ENCODE results near the gene TENT5A. TPM values are rescaled to one million over a fixed set of nuclear protein-coding genes. Genes with fewer than 3 reads are reported as not detected.
"Not testable (repeated sequence)": the region's sequence is repeated elsewhere in the genome, so short reads cannot be mapped to it uniquely, and the experiment has no call there.

The TENT5A gene
- total RNA-seq, 1 donor from 2014 or later, result 27.9 TPM

DNA sequence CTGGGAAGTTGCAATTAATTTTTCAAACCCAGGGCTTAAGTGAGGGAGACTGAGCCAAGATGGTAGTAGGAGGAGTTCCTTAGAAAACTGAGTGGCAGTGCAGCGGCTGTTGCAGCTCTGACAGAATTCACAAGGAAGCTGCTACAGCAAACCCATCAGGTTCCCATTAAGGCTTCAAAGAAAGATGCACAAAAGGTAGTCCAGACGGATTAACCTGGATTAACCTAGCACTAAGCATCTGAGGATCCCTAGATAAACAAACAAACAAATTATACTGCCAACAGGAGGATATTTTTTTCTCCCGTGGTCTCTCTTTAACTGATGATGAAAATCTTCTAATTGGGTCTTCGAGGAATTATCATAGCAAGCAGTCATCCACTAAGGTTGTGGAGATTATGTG lies 5.2 kb downstream of the TENT5A start:
- no peak overlapping the region for H3K27ac Mint-ChIP-seq (ENCODE audit: unreplicated experiment)
- peaks cover 63% of the 10 kb centered on the region for H3K4me1 Mint-ChIP-seq (ENCODE audit: low read depth)
- H3K36me3 Mint-ChIP-seq (ENCODE audit: low read depth), result peaks cover 30% of the 10 kb centered on the region
- TF ChIP-seq, protein P1, sequence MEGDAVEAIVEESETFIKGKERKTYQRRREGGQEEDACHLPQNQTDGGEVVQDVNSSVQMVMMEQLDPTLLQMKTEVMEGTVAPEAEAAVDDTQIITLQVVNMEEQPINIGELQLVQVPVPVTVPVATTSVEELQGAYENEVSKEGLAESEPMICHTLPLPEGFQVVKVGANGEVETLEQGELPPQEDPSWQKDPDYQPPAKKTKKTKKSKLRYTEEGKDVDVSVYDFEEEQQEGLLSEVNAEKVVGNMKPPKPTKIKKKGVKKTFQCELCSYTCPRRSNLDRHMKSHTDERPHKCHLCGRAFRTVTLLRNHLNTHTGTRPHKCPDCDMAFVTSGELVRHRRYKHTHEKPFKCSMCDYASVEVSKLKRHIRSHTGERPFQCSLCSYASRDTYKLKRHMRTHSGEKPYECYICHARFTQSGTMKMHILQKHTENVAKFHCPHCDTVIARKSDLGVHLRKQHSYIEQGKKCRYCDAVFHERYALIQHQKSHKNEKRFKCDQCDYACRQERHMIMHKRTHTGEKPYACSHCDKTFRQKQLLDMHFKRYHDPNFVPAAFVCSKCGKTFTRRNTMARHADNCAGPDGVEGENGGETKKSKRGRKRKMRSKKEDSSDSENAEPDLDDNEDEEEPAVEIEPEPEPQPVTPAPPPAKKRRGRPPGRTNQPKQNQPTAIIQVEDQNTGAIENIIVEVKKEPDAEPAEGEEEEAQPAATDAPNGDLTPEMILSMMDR (IDR thresholded peaks at IDR 0.05), result no peak
- H3K9me3 Mint-ChIP-seq (ENCODE audit: low read depth), result no peaks in the 10 kb centered on the region
- no peaks in the 10 kb centered on the region for H3K27me3 Mint-ChIP-seq (ENCODE audit: low read depth)
- no peak for DNase-seq (ENCODE audit: low spot score)
- H3K4me3 Mint-ChIP-seq (ENCODE audit: unreplicated experiment), result peak overlapping the region; percentile 20

DNA sequence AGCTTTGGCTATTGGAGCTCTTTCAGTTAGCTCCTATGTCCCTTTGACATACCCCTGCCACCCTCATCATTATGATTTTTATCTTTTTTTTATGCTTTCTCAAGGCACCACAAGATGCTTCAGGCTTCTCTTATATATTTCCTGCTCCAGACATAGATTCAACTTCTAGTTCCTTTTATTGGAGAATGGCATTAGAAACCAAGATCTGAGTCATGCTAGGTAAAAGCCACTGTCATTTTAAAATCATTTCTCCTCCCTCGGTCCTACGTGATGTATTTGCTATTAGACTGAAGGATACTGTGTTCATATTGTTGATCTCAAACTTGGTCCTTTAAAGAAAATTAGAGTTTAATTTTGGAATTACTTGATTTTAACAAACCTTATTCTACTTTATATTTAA lies 8.3 kb downstream of the TENT5A start:
- Mint-ChIP-seq H3K36me3 (ENCODE audit: low read depth) (peaks cover 18% of the 10 kb centered on the region), H3K27me3 (ENCODE audit: low read depth) (no peaks in the 10 kb centered on the region), H3K4me3 (ENCODE audit: unreplicated experiment) (no peak overlapping the region), H3K9me3 (ENCODE audit: low read depth) (no peaks in the 10 kb centered on the region), H3K27ac (ENCODE audit: unreplicated experiment) (no peak overlapping the region), H3K4me1 (ENCODE audit: low read depth) (peaks cover 47% of the 10 kb centered on the region)
- DNase-seq (ENCODE audit: low spot score), result no peak
- TF ChIP-seq, protein P1 (IDR thresholded peaks at IDR 0.05), result no peak

DNA sequence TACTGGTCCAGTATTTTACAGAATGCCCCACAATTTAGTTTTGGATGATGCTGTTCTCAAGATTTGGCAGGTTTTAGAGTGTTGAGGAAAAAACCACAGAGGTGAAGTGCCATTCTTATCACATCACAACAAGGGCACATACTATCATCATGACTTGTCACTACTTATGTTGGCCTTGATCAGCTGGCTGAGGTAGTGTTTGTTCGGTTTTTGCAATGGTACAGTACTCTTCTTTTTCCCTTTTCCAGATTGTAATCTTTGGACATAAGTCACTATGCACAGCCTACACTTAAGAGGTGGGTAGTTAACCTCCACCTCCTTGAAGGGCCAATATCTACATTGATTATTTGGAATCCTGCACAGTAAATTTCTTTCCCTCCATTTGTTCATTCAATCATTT lies 8.8 kb downstream of the TENT5A start:
- TF ChIP-seq, protein P1 (IDR thresholded peaks at IDR 0.05), result no peak
- H3K27ac Mint-ChIP-seq (ENCODE audit: unreplicated experiment), result no peak overlapping the region
- no peak for DNase-seq (ENCODE audit: low spot score)
- no peak overlapping the region for H3K4me3 Mint-ChIP-seq (ENCODE audit: unreplicated experiment)
- no peaks in the 10 kb centered on the region for H3K27me3 Mint-ChIP-seq (ENCODE audit: low read depth)
- H3K9me3 Mint-ChIP-seq (ENCODE audit: low read depth), result no peaks in the 10 kb centered on the region
- H3K36me3 Mint-ChIP-seq (ENCODE audit: low read depth), result peaks cover 13% of the 10 kb centered on the region
- peaks cover 42% of the 10 kb centered on the region for H3K4me1 Mint-ChIP-seq (ENCODE audit: low read depth)

DNA sequence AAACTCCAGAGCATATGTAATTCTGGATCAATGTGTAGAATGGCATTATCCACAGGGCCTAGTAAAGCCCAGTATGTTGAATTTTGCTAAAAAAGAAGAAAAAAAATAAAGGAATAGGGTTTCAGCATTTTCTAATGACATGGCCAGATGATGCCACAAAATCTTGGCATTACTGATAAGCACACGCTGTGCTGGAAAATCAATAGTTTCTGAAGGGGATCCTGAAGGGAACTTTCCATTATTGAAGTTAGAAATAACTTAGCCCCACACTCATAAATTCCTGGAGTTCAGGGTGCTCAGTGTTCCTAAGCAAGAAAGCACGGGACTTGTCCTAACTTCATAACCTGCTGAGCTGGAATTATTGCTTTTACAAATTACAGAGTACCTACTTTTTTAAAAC lies 10.8 kb downstream of the TENT5A start:
- Mint-ChIP-seq H3K4me3 (ENCODE audit: unreplicated experiment) (no peak overlapping the region), H3K27ac (ENCODE audit: unreplicated experiment) (no peak overlapping the region), H3K4me1 (ENCODE audit: low read depth) (peaks cover 29% of the 10 kb centered on the region), H3K27me3 (ENCODE audit: low read depth) (no peaks in the 10 kb centered on the region), H3K9me3 (ENCODE audit: low read depth) (no peaks in the 10 kb centered on the region), H3K36me3 (ENCODE audit: low read depth) (peaks cover 9% of the 10 kb centered on the region)
- TF ChIP-seq, protein P1 (IDR thresholded peaks at IDR 0.05), result no peak
- no peak for DNase-seq (ENCODE audit: low spot score)

DNA sequence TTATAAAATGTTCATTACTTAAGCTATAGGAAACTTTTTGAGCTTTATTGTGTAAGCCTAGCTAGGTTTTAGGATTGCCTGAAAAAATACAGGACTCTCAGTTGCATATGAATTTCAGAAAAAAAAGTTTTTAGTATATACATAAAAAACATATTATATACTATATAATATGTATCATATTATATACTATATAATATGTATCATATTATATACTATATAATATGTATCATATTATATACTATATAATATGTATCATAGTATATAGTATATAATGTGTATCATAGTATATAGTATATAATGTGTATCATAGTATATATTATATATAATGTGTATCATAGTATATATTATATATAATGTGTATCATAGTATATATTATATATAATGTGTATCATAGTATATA lies 11.9 kb downstream of the TENT5A start:
- H3K4me1 Mint-ChIP-seq (ENCODE audit: low read depth), result peaks cover 21% of the 10 kb centered on the region
- H3K4me3 Mint-ChIP-seq (ENCODE audit: unreplicated experiment); DNase-seq (ENCODE audit: low spot score); H3K36me3 Mint-ChIP-seq (ENCODE audit: low read depth); H3K27me3 Mint-ChIP-seq (ENCODE audit: low read depth); H3K27ac Mint-ChIP-seq (ENCODE audit: unreplicated experiment); H3K9me3 Mint-ChIP-seq (ENCODE audit: low read depth): not testable (repeated sequence)
